HL-60 (cell line): Measurements from ENCODE around the gene MPPED1.

Experiments
- DNase-seq, 2 experiments: peaks; one replicate each; pipeline ENCODE4 v3.0.0-alpha.2; 2010 to 2020; ENCODE audit warnings: low read depth in 1 of 2, low spot score in 1 of 2
- H3K27ac ChIP-seq: fragments of 250-450 bp; sonication (Bioruptor Pico); replicated peaks from 2 replicates; pipeline ENCODE4 v1.5.1; 2020; ENCODE audit warnings: mild to moderate bottlenecking, moderate library complexity
- H3K27me3 ChIP-seq: fragments of 250-450 bp; sonication (Bioruptor Pico); 2 replicates; pipeline ENCODE4 v1.5.1; 2021; ENCODE audit warnings: mild to moderate bottlenecking, moderate library complexity; ENCODE audit not compliant: insufficient read depth, poor library complexity, severe bottlenecking
- H3K4me3 ChIP-seq: replicated peaks from 2 replicates; pipeline ENCODE4 v1.5.1; 2011; ENCODE audit warnings: mild to moderate bottlenecking, control low read depth, low read length; ENCODE audit not compliant: insufficient read depth
- GABPA ChIP-seq: IDR thresholded peaks from 2 replicates; pipeline ENCODE4 v1.6.1; 2012; ENCODE audit warnings: low read depth
- POLR2AphosphoS5 ChIP-seq: IDR thresholded peaks from 2 replicates; pipeline ENCODE4 v1.6.1; 2012; ENCODE audit warnings: low read depth
- SPI1 ChIP-seq: IDR thresholded peaks from 2 replicates; pipeline ENCODE4 v1.6.1; 2012; ENCODE audit warnings: low read depth, mild to moderate bottlenecking, borderline replicate concordance
- TF ChIP-seq, protein P1 (sequence below): IDR thresholded peaks from one replicate; pipeline ENCODE4 v1.5.1; 2011; ENCODE audit warnings: low read length, control low read depth, inconsistent platforms; ENCODE audit not compliant: insufficient read depth
- TF ChIP-seq, protein P2 (sequence below): IDR thresholded peaks from 2 replicates; pipeline ENCODE4 v1.6.1; 2012; ENCODE audit warnings: low read depth; ENCODE audit not compliant: insufficient replicate concordance

The MPPED1 gene

DNA sequence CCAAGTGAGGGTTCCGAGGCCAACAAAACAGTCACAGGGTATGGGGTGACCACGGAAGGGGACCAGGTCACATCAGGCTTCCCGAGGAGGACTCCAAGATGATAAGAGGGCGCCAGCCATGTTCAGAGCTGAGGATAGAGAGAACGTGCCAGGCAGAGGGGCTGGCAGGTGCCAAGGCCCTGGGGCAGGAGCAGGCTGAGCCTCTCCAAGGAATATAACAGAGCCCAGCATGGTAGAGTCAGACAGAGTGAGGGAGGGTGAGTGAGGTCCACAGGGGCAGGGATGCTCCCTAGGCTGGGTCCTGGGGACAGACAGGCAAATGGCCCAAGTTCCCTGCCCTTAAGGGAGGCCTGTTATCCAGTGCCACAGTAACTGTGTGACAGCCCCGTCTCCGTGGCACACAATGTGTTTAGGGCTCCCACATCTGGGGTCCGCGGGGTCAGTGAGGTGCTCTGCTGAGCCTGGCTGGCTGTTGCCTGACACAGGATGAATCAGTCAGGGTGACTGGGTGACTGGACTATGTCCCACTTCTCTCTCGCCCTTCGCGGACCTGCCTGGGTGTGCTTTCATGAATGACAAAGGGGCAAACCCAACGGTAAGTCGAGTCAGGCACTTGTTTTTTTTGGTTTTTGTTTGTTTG is 105.3 kb downstream of the MPPED1 start:
- H3K27me3 ChIP-seq: no peaks in the 10 kb centered on the region
- H3K27ac ChIP-seq: no peak overlapping the region
- DNase-seq: no peak
- TF ChIP-seq, protein P1, sequence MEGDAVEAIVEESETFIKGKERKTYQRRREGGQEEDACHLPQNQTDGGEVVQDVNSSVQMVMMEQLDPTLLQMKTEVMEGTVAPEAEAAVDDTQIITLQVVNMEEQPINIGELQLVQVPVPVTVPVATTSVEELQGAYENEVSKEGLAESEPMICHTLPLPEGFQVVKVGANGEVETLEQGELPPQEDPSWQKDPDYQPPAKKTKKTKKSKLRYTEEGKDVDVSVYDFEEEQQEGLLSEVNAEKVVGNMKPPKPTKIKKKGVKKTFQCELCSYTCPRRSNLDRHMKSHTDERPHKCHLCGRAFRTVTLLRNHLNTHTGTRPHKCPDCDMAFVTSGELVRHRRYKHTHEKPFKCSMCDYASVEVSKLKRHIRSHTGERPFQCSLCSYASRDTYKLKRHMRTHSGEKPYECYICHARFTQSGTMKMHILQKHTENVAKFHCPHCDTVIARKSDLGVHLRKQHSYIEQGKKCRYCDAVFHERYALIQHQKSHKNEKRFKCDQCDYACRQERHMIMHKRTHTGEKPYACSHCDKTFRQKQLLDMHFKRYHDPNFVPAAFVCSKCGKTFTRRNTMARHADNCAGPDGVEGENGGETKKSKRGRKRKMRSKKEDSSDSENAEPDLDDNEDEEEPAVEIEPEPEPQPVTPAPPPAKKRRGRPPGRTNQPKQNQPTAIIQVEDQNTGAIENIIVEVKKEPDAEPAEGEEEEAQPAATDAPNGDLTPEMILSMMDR: no peak
- TF ChIP-seq POLR2AphosphoS5 (no peak), SPI1 (no peak), GABPA (no peak)
- TF ChIP-seq, protein P2, sequence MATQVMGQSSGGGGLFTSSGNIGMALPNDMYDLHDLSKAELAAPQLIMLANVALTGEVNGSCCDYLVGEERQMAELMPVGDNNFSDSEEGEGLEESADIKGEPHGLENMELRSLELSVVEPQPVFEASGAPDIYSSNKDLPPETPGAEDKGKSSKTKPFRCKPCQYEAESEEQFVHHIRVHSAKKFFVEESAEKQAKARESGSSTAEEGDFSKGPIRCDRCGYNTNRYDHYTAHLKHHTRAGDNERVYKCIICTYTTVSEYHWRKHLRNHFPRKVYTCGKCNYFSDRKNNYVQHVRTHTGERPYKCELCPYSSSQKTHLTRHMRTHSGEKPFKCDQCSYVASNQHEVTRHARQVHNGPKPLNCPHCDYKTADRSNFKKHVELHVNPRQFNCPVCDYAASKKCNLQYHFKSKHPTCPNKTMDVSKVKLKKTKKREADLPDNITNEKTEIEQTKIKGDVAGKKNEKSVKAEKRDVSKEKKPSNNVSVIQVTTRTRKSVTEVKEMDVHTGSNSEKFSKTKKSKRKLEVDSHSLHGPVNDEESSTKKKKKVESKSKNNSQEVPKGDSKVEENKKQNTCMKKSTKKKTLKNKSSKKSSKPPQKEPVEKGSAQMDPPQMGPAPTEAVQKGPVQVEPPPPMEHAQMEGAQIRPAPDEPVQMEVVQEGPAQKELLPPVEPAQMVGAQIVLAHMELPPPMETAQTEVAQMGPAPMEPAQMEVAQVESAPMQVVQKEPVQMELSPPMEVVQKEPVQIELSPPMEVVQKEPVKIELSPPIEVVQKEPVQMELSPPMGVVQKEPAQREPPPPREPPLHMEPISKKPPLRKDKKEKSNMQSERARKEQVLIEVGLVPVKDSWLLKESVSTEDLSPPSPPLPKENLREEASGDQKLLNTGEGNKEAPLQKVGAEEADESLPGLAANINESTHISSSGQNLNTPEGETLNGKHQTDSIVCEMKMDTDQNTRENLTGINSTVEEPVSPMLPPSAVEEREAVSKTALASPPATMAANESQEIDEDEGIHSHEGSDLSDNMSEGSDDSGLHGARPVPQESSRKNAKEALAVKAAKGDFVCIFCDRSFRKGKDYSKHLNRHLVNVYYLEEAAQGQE: no peak
- no peak overlapping the region for H3K4me3 ChIP-seq

DNA sequence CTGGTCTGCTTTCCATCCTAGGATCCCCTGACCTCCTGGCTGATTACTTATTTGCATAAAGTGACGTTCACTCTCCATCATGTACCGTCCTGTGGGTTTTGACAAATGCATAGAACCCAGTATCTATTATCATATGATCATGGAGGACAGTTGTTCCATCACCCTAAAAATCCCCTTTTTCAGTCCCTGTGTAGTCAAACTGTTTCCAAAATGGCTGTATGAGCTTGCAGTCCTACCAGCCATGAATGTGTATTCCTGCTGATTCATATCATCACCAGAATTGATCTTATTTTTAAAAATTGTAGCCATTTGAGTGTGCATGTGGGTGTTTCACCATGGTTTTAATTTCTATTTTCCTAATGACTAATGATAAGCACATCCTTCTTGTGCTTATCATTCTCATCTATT is 108.8 kb downstream of the MPPED1 start:
- H3K27me3 ChIP-seq: no peaks in the 10 kb centered on the region
- TF ChIP-seq GABPA (no peak), SPI1 (no peak), POLR2AphosphoS5 (no peak)
- TF ChIP-seq, protein P1: no peak
- no peak for DNase-seq
- no peak overlapping the region for H3K4me3 ChIP-seq
- H3K27ac ChIP-seq: no peak overlapping the region

DNA sequence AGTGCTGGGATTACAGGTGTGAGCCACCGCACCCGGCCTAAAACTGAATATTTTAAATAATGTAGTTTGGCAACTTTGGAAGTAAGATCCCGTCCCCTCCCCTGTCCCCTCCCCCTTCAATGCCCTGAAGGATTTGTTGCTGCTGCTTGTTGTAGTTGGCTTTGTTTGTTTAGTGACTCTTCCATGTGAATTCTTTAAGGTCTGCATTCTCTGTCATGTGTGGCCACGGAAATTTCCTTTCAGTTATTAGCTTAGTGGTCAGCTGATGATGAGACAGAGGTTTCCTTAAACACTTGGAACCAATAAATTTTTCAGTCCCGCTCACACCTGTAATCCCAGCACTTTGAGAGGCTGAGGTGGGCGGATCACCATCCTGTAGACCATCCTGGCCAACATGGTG is 109.9 kb downstream of the MPPED1 start:
- Histone ChIP-seq H3K27me3 (no peaks in the 10 kb centered on the region), H3K4me3 (no peak overlapping the region), H3K27ac (no peak overlapping the region)
- no peak for TF ChIP-seq GABPA
- TF ChIP-seq, protein P1: no peak
- no peak for TF ChIP-seq SPI1
- TF ChIP-seq, protein P2: no peak
- no peak for TF ChIP-seq POLR2AphosphoS5
- no peak for DNase-seq
